ENCODE measurements around the gene SPI1. TPM values are rescaled to one million over a fixed set of nuclear protein-coding genes. Genes with fewer than 3 reads are reported as not detected.

SPI1 gene
- total RNA-seq, 1 experiment from 2014 or later = not detected

- H3K4me3 ChIP-seq = no peak overlapping the region
- no peak for DNase-seq (ENCODE audit: low read depth in 1 of 2, low spot score in 2 of 2)
- H3K9me3 ChIP-seq (replicated peaks) = no peaks in the 10 kb centered on the region
- H3K4me1 ChIP-seq (replicated peaks) = peaks cover 11% of the 10 kb centered on the region
- H3K27ac ChIP-seq = no peak overlapping the region
- H3K36me3 ChIP-seq = no peaks in the 10 kb centered on the region
- no peaks in the 10 kb centered on the region for H3K27me3 ChIP-seq (replicated peaks)
Measured at GRCh38 chr11:47372422-47372821, 5.9 kb downstream of the SPI1 start.

- peaks cover 11% of the 10 kb centered on the region for H3K4me1 ChIP-seq (replicated peaks)
- DNase-seq (ENCODE audit: low read depth in 1 of 2, low spot score in 2 of 2) = no peak
- no peaks in the 10 kb centered on the region for H3K9me3 ChIP-seq (replicated peaks)
- no peak overlapping the region for H3K4me3 ChIP-seq
- H3K36me3 ChIP-seq = no peaks in the 10 kb centered on the region
- no peak overlapping the region for H3K27ac ChIP-seq
- no peaks in the 10 kb centered on the region for H3K27me3 ChIP-seq (replicated peaks)
Measured at GRCh38 chr11:47369676-47370075, 8.7 kb downstream of the SPI1 start.

- Histone ChIP-seq H3K4me1 (replicated peaks) (no peaks in the 10 kb centered on the region), H3K27me3 (replicated peaks) (no peaks in the 10 kb centered on the region)
Measured at GRCh38 chr11:47366020-47366490, 12.3 kb downstream of the SPI1 start.

GRCh38 chr11:47361419-47361818 lies 16.9 kb downstream of the SPI1 start:
- Histone ChIP-seq H3K36me3 (no peaks in the 10 kb centered on the region), H3K4me1 (replicated peaks) (no peaks in the 10 kb centered on the region), H3K9me3 (replicated peaks) (no peaks in the 10 kb centered on the region), H3K27me3 (replicated peaks) (no peaks in the 10 kb centered on the region), H3K4me3 (no peak overlapping the region), H3K27ac (no peak overlapping the region)
- DNase-seq (ENCODE audit: low read depth in 1 of 2, low spot score in 2 of 2) = no peak

More at GRCh38 chr11:47366020-47366490, 12.3 kb downstream of the SPI1 start:
- no peak for DNase-seq (ENCODE audit: low read depth in 1 of 2, low spot score in 2 of 2)
- Histone ChIP-seq H3K27ac (no peak overlapping the region), H3K9me3 (replicated peaks) (no peaks in the 10 kb centered on the region), H3K4me3 (no peak overlapping the region), H3K36me3 (no peaks in the 10 kb centered on the region)

- no peak for DNase-seq (ENCODE audit: low read depth in 1 of 2, low spot score in 2 of 2)
- H3K4me1 ChIP-seq (replicated peaks) = peaks cover 5% of the 10 kb centered on the region
- no peak overlapping the region for H3K27ac ChIP-seq
- no peaks in the 10 kb centered on the region for H3K27me3 ChIP-seq (replicated peaks)
- no peak overlapping the region for H3K4me3 ChIP-seq
- no peaks in the 10 kb centered on the region for H3K9me3 ChIP-seq (replicated peaks)
- H3K36me3 ChIP-seq = no peaks in the 10 kb centered on the region
Measured at GRCh38 chr11:47360341-47360740, 18.0 kb downstream of the SPI1 start.

GRCh38 chr11:47359586-47359985 lies 18.8 kb downstream of the SPI1 start:
- no peak overlapping the region for H3K27ac ChIP-seq
- peaks cover 9% of the 10 kb centered on the region for H3K4me1 ChIP-seq (replicated peaks)
- H3K36me3 ChIP-seq = no peaks in the 10 kb centered on the region
- DNase-seq (ENCODE audit: low read depth in 1 of 2, low spot score in 2 of 2) = no peak
- no peak overlapping the region for H3K4me3 ChIP-seq
- no peaks in the 10 kb centered on the region for H3K9me3 ChIP-seq (replicated peaks)
- no peaks in the 10 kb centered on the region for H3K27me3 ChIP-seq (replicated peaks)

GRCh38 chr11:47359162-47359561 lies 19.2 kb downstream of the SPI1 start:
- Histone ChIP-seq H3K27me3 (replicated peaks) (no peaks in the 10 kb centered on the region), H3K4me3 (no peak overlapping the region), H3K27ac (no peak overlapping the region), H3K9me3 (replicated peaks) (no peaks in the 10 kb centered on the region), H3K4me1 (replicated peaks) (peaks cover 9% of the 10 kb centered on the region), H3K36me3 (no peaks in the 10 kb centered on the region)
- no peak for DNase-seq (ENCODE audit: low read depth in 1 of 2, low spot score in 2 of 2)

- Histone ChIP-seq H3K4me3 (no peak overlapping the region), H3K4me1 (replicated peaks) (peaks cover 9% of the 10 kb centered on the region), H3K27me3 (replicated peaks) (no peaks in the 10 kb centered on the region), H3K9me3 (replicated peaks) (no peaks in the 10 kb centered on the region), H3K36me3 (no peaks in the 10 kb centered on the region), H3K27ac (no peak overlapping the region)
- no peak for DNase-seq (ENCODE audit: low read depth in 1 of 2, low spot score in 2 of 2)
Measured at GRCh38 chr11:47358731-47359051, 19.7 kb downstream of the SPI1 start.

- Histone ChIP-seq H3K27ac (no peak overlapping the region), H3K4me3 (no peak overlapping the region), H3K9me3 (replicated peaks) (no peaks in the 10 kb centered on the region), H3K4me1 (replicated peaks) (peaks cover 9% of the 10 kb centered on the region), H3K27me3 (replicated peaks) (no peaks in the 10 kb centered on the region), H3K36me3 (no peaks in the 10 kb centered on the region)
- no peak for DNase-seq (ENCODE audit: low read depth in 1 of 2, low spot score in 2 of 2)
Measured at GRCh38 chr11:47357985-47358730, 20.2 kb downstream of the SPI1 start.

- DNase-seq (ENCODE audit: low read depth in 1 of 2, low spot score in 2 of 2) = no peak
- Histone ChIP-seq H3K4me3 (no peak overlapping the region), H3K4me1 (replicated peaks) (peaks cover 9% of the 10 kb centered on the region), H3K36me3 (no peaks in the 10 kb centered on the region), H3K27ac (no peak overlapping the region), H3K27me3 (replicated peaks) (no peaks in the 10 kb centered on the region), H3K9me3 (replicated peaks) (no peaks in the 10 kb centered on the region)
Measured at GRCh38 chr11:47356998-47357329, 21.4 kb downstream of the SPI1 start.

GRCh38 chr11:47356129-47356997 lies 22.0 kb downstream of the SPI1 start:
- no peaks in the 10 kb centered on the region for H3K9me3 ChIP-seq (replicated peaks)
- no peaks in the 10 kb centered on the region for H3K36me3 ChIP-seq
- H3K27me3 ChIP-seq (replicated peaks) = no peaks in the 10 kb centered on the region
- peaks cover 9% of the 10 kb centered on the region for H3K4me1 ChIP-seq (replicated peaks)
- no peak overlapping the region for H3K27ac ChIP-seq
- no peak for DNase-seq (ENCODE audit: low read depth in 1 of 2, low spot score in 2 of 2)
- no peak overlapping the region for H3K4me3 ChIP-seq

GRCh38 chr11:47355283-47356128 lies 22.8 kb downstream of the SPI1 start:
- peak; percentile 77 to 96 for DNase-seq (ENCODE audit: low read depth in 1 of 2, low spot score in 2 of 2)
- H3K27me3 ChIP-seq (replicated peaks) = no peaks in the 10 kb centered on the region
- no peaks in the 10 kb centered on the region for H3K36me3 ChIP-seq
- peaks cover 9% of the 10 kb centered on the region for H3K4me1 ChIP-seq (replicated peaks)
- H3K27ac ChIP-seq = peak overlapping the region; percentile 54; the same call in 1 of the 2 replicates
- H3K4me3 ChIP-seq = peak overlapping the region; percentile 37
- no peaks in the 10 kb centered on the region for H3K9me3 ChIP-seq (replicated peaks)

GRCh38 chr11:47354913-47355282 lies 23.4 kb downstream of the SPI1 start:
- no peak for DNase-seq (ENCODE audit: low read depth in 1 of 2, low spot score in 2 of 2)
- Histone ChIP-seq H3K9me3 (replicated peaks) (no peaks in the 10 kb centered on the region), H3K27me3 (replicated peaks) (no peaks in the 10 kb centered on the region), H3K4me3 (peak overlapping the region; percentile 37), H3K27ac (peak overlapping the region; percentile 54; the same call in 1 of the 2 replicates), H3K4me1 (replicated peaks) (peaks cover 9% of the 10 kb centered on the region), H3K36me3 (no peaks in the 10 kb centered on the region)
